Activated CD4-positive, alpha-beta T cell treated with anti-CD3 and anti-CD28 coated beads, Interleukin-2, amount 10 ng/mL, durations not matched to agents 7 days and 5 days (primary cell): ENCODE results near the gene TMEM233. TPM values are rescaled to one million over a fixed set of nuclear protein-coding genes. Genes with fewer than 3 reads are reported as not detected.

Experiments used
- CTCF ChIA-PET: fragments of 350-600 bp; sonication (Branson Sonifier 250); formaldehyde crosslinking; loops from one replicate; lab custom pipeline; 2021; ENCODE audit warnings: antibody characterized with exemption; lab: Charles Lee
- POLR2A ChIA-PET: fragments of 350-600 bp; sonication (Branson Sonifier 250); formaldehyde crosslinking; loops from one replicate; lab custom pipeline; 2021; ENCODE audit warnings: antibody characterized with exemption; lab: Charles Lee
- DNase-seq: peaks from one replicate; pipeline ENCODE4 v3.0.0-alpha.2; 2020
- H3K27ac Mint-ChIP-seq: one replicate; pipeline ENCODE4 v1.8.0; 2021; ENCODE audit warnings: mild to moderate bottlenecking, moderate library complexity, mixed read lengths
- H3K27me3 Mint-ChIP-seq: one replicate; pipeline ENCODE4 v1.8.0; 2021; ENCODE audit warnings: mixed read lengths
- H3K36me3 Mint-ChIP-seq: one replicate; pipeline ENCODE4 v1.8.0; 2021; ENCODE audit warnings: low read depth, mixed read lengths
- H3K4me1 Mint-ChIP-seq: one replicate; pipeline ENCODE4 v1.8.0; 2021; ENCODE audit warnings: mixed read lengths
- H3K4me3 Mint-ChIP-seq: one replicate; pipeline ENCODE4 v1.8.0; 2021; ENCODE audit warnings: mild to moderate bottlenecking, moderate library complexity, mixed read lengths
- H3K9me3 Mint-ChIP-seq: one replicate; pipeline ENCODE4 v1.8.0; 2021; ENCODE audit warnings: mixed read lengths
- total RNA-seq, 2 experiments: library from RNA; stranded (reverse); gene quantifications; one replicate each; pipeline ENCODE4 v1.2.3, GENCODE V29; 2021

Gene TMEM233
- total RNA-seq, 2 experiments from 2014 or later = not detected

- no peak overlapping the region for H3K4me3 Mint-ChIP-seq
- DNase-seq = no peak
- no peaks in the 10 kb centered on the region for H3K9me3 Mint-ChIP-seq
- ChIA-PET POLR2A (no interaction called here), CTCF (no interaction called here)
- peaks cover 36% of the 10 kb centered on the region for H3K27me3 Mint-ChIP-seq
- H3K27ac Mint-ChIP-seq = no peak overlapping the region
- H3K4me1 Mint-ChIP-seq = no peaks in the 10 kb centered on the region
- H3K36me3 Mint-ChIP-seq = no peaks in the 10 kb centered on the region
These were observed 4.5 kb upstream of the TMEM233 start for GRCh38 chr12:119589097-119589496.

- H3K27ac Mint-ChIP-seq = no peak overlapping the region
- no peaks in the 10 kb centered on the region for H3K9me3 Mint-ChIP-seq
- POLR2A ChIA-PET = no interaction called here
- no peak overlapping the region for H3K4me3 Mint-ChIP-seq
- peaks cover 42% of the 10 kb centered on the region for H3K27me3 Mint-ChIP-seq
- DNase-seq = no peak
- H3K4me1 Mint-ChIP-seq = no peaks in the 10 kb centered on the region
- CTCF ChIA-PET = no interaction called here
- H3K36me3 Mint-ChIP-seq = no peaks in the 10 kb centered on the region
These were observed 3.9 kb upstream of the TMEM233 start for GRCh38 chr12:119589634-119590033.

- ChIA-PET POLR2A (no interaction called here), CTCF (interaction anchor here (0.6 kb wide), 1 partner anchor 28 kb away, joined by 3 read pairs; no protein-coding TSS in a partner anchor)
- H3K9me3 Mint-ChIP-seq = no peaks in the 10 kb centered on the region
- H3K27me3 Mint-ChIP-seq = peaks cover 66% of the 10 kb centered on the region
- DNase-seq = no peak
- H3K4me1 Mint-ChIP-seq = peaks cover 13% of the 10 kb centered on the region
- H3K4me3 Mint-ChIP-seq = no peak overlapping the region
- no peaks in the 10 kb centered on the region for H3K36me3 Mint-ChIP-seq
- H3K27ac Mint-ChIP-seq = no peak overlapping the region
These were observed 1.3 kb upstream of the TMEM233 start for GRCh38 chr12:119592232-119592631.

- Mint-ChIP-seq H3K27ac (no peak overlapping the region), H3K4me3 (no peak overlapping the region)
These were observed 791 bp downstream of the TMEM233 start for GRCh38 chr12:119594399-119594730.

GRCh38 chr12:119594772-119595445 is 1.3 kb downstream of the TMEM233 start:
- H3K27me3 Mint-ChIP-seq = peaks cover 69% of the 10 kb centered on the region
- POLR2A ChIA-PET = no interaction called here
- no peaks in the 10 kb centered on the region for H3K9me3 Mint-ChIP-seq
- peaks cover 13% of the 10 kb centered on the region for H3K4me1 Mint-ChIP-seq
- no peak for DNase-seq
- H3K4me3 Mint-ChIP-seq = no peak overlapping the region
- no peak overlapping the region for H3K27ac Mint-ChIP-seq
- CTCF ChIA-PET = no interaction called here
- H3K36me3 Mint-ChIP-seq = no peaks in the 10 kb centered on the region

More at GRCh38 chr12:119594399-119594730, 791 bp downstream of the TMEM233 start:
- Mint-ChIP-seq H3K4me1 (peaks cover 13% of the 10 kb centered on the region), H3K27me3 (peaks cover 65% of the 10 kb centered on the region), H3K36me3 (no peaks in the 10 kb centered on the region), H3K9me3 (no peaks in the 10 kb centered on the region)
- no peak for DNase-seq
- ChIA-PET POLR2A (no interaction called here), CTCF (no interaction called here)

- POLR2A ChIA-PET = no interaction called here
- Mint-ChIP-seq H3K4me3 (no peak overlapping the region), H3K9me3 (no peaks in the 10 kb centered on the region), H3K27ac (no peak overlapping the region), H3K4me1 (peaks cover 13% of the 10 kb centered on the region), H3K36me3 (no peaks in the 10 kb centered on the region), H3K27me3 (peaks cover 52% of the 10 kb centered on the region)
- no peak for DNase-seq
- CTCF ChIA-PET = interaction anchor here (0.6 kb wide), 1 partner anchor 43 kb away, joined by 3 read pairs; no protein-coding TSS in a partner anchor
These were observed 4.6 kb downstream of the TMEM233 start for GRCh38 chr12:119598159-119598558.

GRCh38 chr12:119601877-119602733 is 8.5 kb downstream of the TMEM233 start:
- H3K4me1 Mint-ChIP-seq = no peaks in the 10 kb centered on the region
- no peaks in the 10 kb centered on the region for H3K9me3 Mint-ChIP-seq
- H3K4me3 Mint-ChIP-seq = no peak overlapping the region
- no peaks in the 10 kb centered on the region for H3K36me3 Mint-ChIP-seq
- H3K27me3 Mint-ChIP-seq = peaks cover 28% of the 10 kb centered on the region
- POLR2A ChIA-PET = no interaction called here
- CTCF ChIA-PET = no interaction called here
- no peak overlapping the region for H3K27ac Mint-ChIP-seq
- DNase-seq = no peak

- CTCF ChIA-PET = no interaction called here
- H3K27me3 Mint-ChIP-seq = peaks cover 29% of the 10 kb centered on the region
These were observed 9.1 kb downstream of the TMEM233 start for GRCh38 chr12:119602734-119603094.

GRCh38 chr12:119603767-119604166 is 10.2 kb downstream of the TMEM233 start:
- Mint-ChIP-seq H3K27ac (no peak overlapping the region), H3K4me1 (no peaks in the 10 kb centered on the region), H3K36me3 (no peaks in the 10 kb centered on the region), H3K27me3 (peaks cover 30% of the 10 kb centered on the region), H3K9me3 (no peaks in the 10 kb centered on the region), H3K4me3 (no peak overlapping the region)
- ChIA-PET POLR2A (no interaction called here), CTCF (no interaction called here)
- DNase-seq = no peak

More at GRCh38 chr12:119602734-119603094, 9.1 kb downstream of the TMEM233 start:
- no peak for DNase-seq
- POLR2A ChIA-PET = no interaction called here
- Mint-ChIP-seq H3K4me1 (no peaks in the 10 kb centered on the region), H3K36me3 (no peaks in the 10 kb centered on the region), H3K4me3 (no peak overlapping the region), H3K9me3 (no peaks in the 10 kb centered on the region), H3K27ac (no peak overlapping the region)

- Mint-ChIP-seq H3K36me3 (no peaks in the 10 kb centered on the region), H3K27me3 (peaks cover 17% of the 10 kb centered on the region), H3K4me1 (no peaks in the 10 kb centered on the region), H3K4me3 (no peak overlapping the region), H3K9me3 (peaks cover 5% of the 10 kb centered on the region), H3K27ac (no peak overlapping the region)
- ChIA-PET CTCF (no interaction called here), POLR2A (no interaction called here)
- DNase-seq = no peak
These were observed 15.8 kb downstream of the TMEM233 start for GRCh38 chr12:119609358-119609757.

GRCh38 chr12:119613319-119613936 is 19.9 kb downstream of the TMEM233 start:
- Mint-ChIP-seq H3K9me3 (peaks cover 5% of the 10 kb centered on the region), H3K4me1 (no peaks in the 10 kb centered on the region), H3K4me3 (no peak overlapping the region), H3K36me3 (no peaks in the 10 kb centered on the region), H3K27me3 (peaks cover 5% of the 10 kb centered on the region), H3K27ac (no peak overlapping the region)
- ChIA-PET CTCF (interaction anchor here (0.7 kb wide), 1 partner anchor 13 kb away, joined by 4 read pairs; no protein-coding TSS in a partner anchor), POLR2A (no interaction called here)
- DNase-seq = no peak

- Mint-ChIP-seq H3K27ac (no peak overlapping the region), H3K36me3 (peaks cover 2% of the 10 kb centered on the region), H3K4me3 (no peak overlapping the region), H3K27me3 (peaks cover 3% of the 10 kb centered on the region), H3K9me3 (peaks cover 12% of the 10 kb centered on the region), H3K4me1 (no peaks in the 10 kb centered on the region)
- ChIA-PET POLR2A (no interaction called here), CTCF (no interaction called here)
- no peak for DNase-seq
These were observed 21.1 kb downstream of the TMEM233 start for GRCh38 chr12:119614705-119615104.
